K562 (cell line): ENCODE data around the gene MAEL. TPM values are rescaled to one million over a fixed set of nuclear protein-coding genes. Genes with fewer than 3 reads are reported as not detected.

Experiments used
- COPS2 ChIP-seq: fragments of 450-650 bp; conservative IDR thresholded peaks from 2 replicates; pipeline ENCODE4 v1.6.1; 2016; ENCODE audit warnings: mild to moderate bottlenecking, moderate library complexity
- DNMT1 ChIP-seq: fragments of 450-650 bp; IDR thresholded peaks from 2 replicates; pipeline ENCODE4 v1.6.1; 2016; ENCODE audit warnings: antibody characterized with exemption, mild to moderate bottlenecking
- E4F1 ChIP-seq: fragments of 250-450 bp; sonication (Bioruptor Pico); IDR thresholded peaks from 2 replicates; pipeline ENCODE4 v1.5.0; 2021; ENCODE audit warnings: mild to moderate bottlenecking, borderline replicate concordance
- FOSL1 ChIP-seq: fragments of 200-800 bp; sonication (Bioruptor generic); conservative IDR thresholded peaks from 2 replicates; pipeline ENCODE4 v1.6.1; 2016; ENCODE audit warnings: missing genetic modification characterization, missing compliant biosample characterization
- FOXJ2 ChIP-seq: fragments of 200-800 bp; sonication (Bioruptor generic); IDR thresholded peaks from 2 replicates; pipeline ENCODE4 v1.6.1; 2016; ENCODE audit warnings: missing genetic modification characterization, missing compliant biosample characterization
- HBP1 ChIP-seq: fragments of 450-650 bp; formaldehyde crosslinking; IDR thresholded peaks from 2 replicates; pipeline ENCODE4 v1.4.0; 2022; ENCODE audit warnings: missing genetic modification characterization
- HLTF ChIP-seq: fragments of 450-650 bp; IDR thresholded peaks from 2 replicates; pipeline ENCODE4 v1.6.1; 2016
- HNRNPK ChIP-seq: fragments of 200-400 bp; formaldehyde crosslinking; IDR thresholded peaks from one replicate; pipeline ENCODE4 v1.6.1; 2018; ENCODE audit warnings: mild to moderate bottlenecking, low read depth, low read length; ENCODE audit not compliant: poor library complexity, severe bottlenecking
- JUN ChIP-seq, 2 experiments: sonication (generic) in 1 of 2; formaldehyde crosslinking in 1 of 2; IDR thresholded peaks; 2 replicates each; pipeline versions ENCODE4 v1.6.1 to v1.8.0; 2012 to 2022; ENCODE audit warnings: borderline replicate concordance in 2 of 2, mild to moderate bottlenecking in 2 of 2, improper control_type of control experiment in 1 of 2, low read depth in 1 of 2, low read length in 1 of 2, missing genetic modification reagents in 1 of 2
- JUNB ChIP-seq: fragments of 450-650 bp; formaldehyde crosslinking; conservative IDR thresholded peaks from 2 replicates; pipeline ENCODE4 v1.4.0; 2020; ENCODE audit warnings: mild to moderate bottlenecking
- KHSRP ChIP-seq: fragments of 450-650 bp; IDR thresholded peaks from 2 replicates; pipeline ENCODE4 v1.6.1; 2017
- LCOR ChIP-seq: sonication (generic); formaldehyde crosslinking; IDR thresholded peaks from 2 replicates; pipeline ENCODE4 v1.8.0; 2022; ENCODE audit warnings: mild to moderate bottlenecking, missing genetic modification reagents
- POLR2AphosphoS5 ChIP-seq: IDR thresholded peaks from 2 replicates; pipeline ENCODE4 v1.6.1; 2011; ENCODE audit warnings: mild to moderate bottlenecking, low read depth, low read length, moderate library complexity; ENCODE audit not compliant: control insufficient read depth, insufficient read depth
- PTTG1 ChIP-seq: fragments of 450-650 bp; IDR thresholded peaks from 2 replicates; pipeline ENCODE4 v1.6.1; 2016; ENCODE audit warnings: low read depth, mild to moderate bottlenecking, missing genetic modification characterization, missing compliant biosample characterization
- RAD21 ChIP-seq, 2 experiments: fragments of 250-450 bp in 1 of 2; fragments of 450-650 bp in 1 of 2; sonication (Bioruptor Pico) in 1 of 2; formaldehyde crosslinking in 1 of 2; IDR thresholded peaks in 1 of 2; conservative IDR thresholded peaks in 1 of 2; 2 replicates each; pipeline versions ENCODE4 v1.4.0 to v1.8.0; 2020 to 2022; ENCODE audit warnings: mild to moderate bottlenecking in 2 of 2, moderate library complexity in 1 of 2
- RCOR1 ChIP-seq, 2 experiments: IDR thresholded peaks; 2 replicates each; pipeline ENCODE4 v1.6.1; 2012; ENCODE audit warnings: low read depth in 2 of 2, low read length in 2 of 2, borderline replicate concordance in 1 of 2, improper control_type of control experiment in 1 of 2
- SMAD4 ChIP-seq: fragments of 250-450 bp; sonication (Bioruptor Pico); conservative IDR thresholded peaks from 2 replicates; pipeline ENCODE4 v1.8.0; 2021; ENCODE audit warnings: inconsistent platforms, mild to moderate bottlenecking, moderate library complexity
- TRIM25 ChIP-seq: fragments of 450-650 bp; IDR thresholded peaks from 2 replicates; pipeline ENCODE4 v1.7.0; 2016; ENCODE audit warnings: borderline replicate concordance
- ZBED1 ChIP-seq: IDR thresholded peaks from 2 replicates; pipeline ENCODE4 v1.6.1; 2014
- ZNF224 ChIP-seq: sonication (generic); formaldehyde crosslinking; IDR thresholded peaks from 2 replicates; pipeline ENCODE4 v1.8.0; 2022; ENCODE audit warnings: mild to moderate bottlenecking, missing genetic modification reagents
- ZNF232 ChIP-seq: sonication (generic); formaldehyde crosslinking; IDR thresholded peaks from 2 replicates; pipeline ENCODE4 v1.8.0; 2022; ENCODE audit warnings: mild to moderate bottlenecking, missing genetic modification reagents
- polyA plus RNA-seq, 8 experiments: library from polyadenylated mRNA; depleted of rRNA in 4 of 8; stranded (reverse) in 5 of 8; unstranded in 3 of 8; fragments of >200 nt; fragmentation: Nextera tagmentation in 2 of 8; fragmentation: Illumina TruSeq in 1 of 8; extraction: Ambion mirVana in 2 of 8; extraction: Trizol in 1 of 8; gene quantifications; 2 replicates each; pipeline versions ENCODE4 v1.2.1 to v1.2.3, GENCODE V29; 2011 to 2014; ENCODE audit warnings: inconsistent platforms in 1 of 8, missing spikeins in 1 of 8
- total RNA-seq, 7 experiments: library from RNA; depleted of rRNA in 6 of 7; stranded (reverse); fragments of >200 nt in 6 of 7; fragmentation: Illumina TruSeq in 2 of 7; extraction: Trizol in 2 of 7; gene quantifications; 2 replicates each; pipeline versions ENCODE4 v1.2.1 to v1.2.3, GENCODE V29; 2011 to 2021; ENCODE audit warnings: low replicate concordance in 1 of 7

The MAEL gene
- total and polyA plus RNA-seq, 9 of the 15 experiments (the other 6 are each of a cell fraction or from before 2014, with no cell fraction given) = 0.11 to 1.9 (median 0.75) TPM

- TF ChIP-seq TRIM25 = no peak
- TF ChIP-seq FOXJ2 (tag) = no peak
- TF ChIP-seq HBP1 (CRISPR knock-in tag) = 0 out of 2 replicates have a peak, but pooled peaks have one; percentile 6
- TF ChIP-seq KHSRP = no peak
- TF ChIP-seq SMAD4 (CRISPR knock-in tag) = no peak
- TF ChIP-seq FOSL1 (tag) = 0 out of 2 replicates have a peak, but pooled peaks have one; percentile 33
- no peak for TF ChIP-seq POLR2AphosphoS5
- peak in 1 of 2 experiments; percentile 39; a peak in 1 of 4 replicates for TF ChIP-seq RCOR1 (IDR thresholded peaks at IDR 0.05; ENCODE audit: borderline replicate concordance in 1 of 2, low read depth in 2 of 2, low read length in 2 of 2)
- no peak for TF ChIP-seq JUN (IDR thresholded peaks at IDR 0.05; ENCODE audit: borderline replicate concordance, low read depth, low read length)
- TF ChIP-seq JUN (CRISPR knock-in tag; IDR thresholded peaks at IDR 0.05; ENCODE audit: borderline replicate concordance) = no peak
- no peak for TF ChIP-seq E4F1 (CRISPR knock-in tag)
- no peak for TF ChIP-seq HLTF
- TF ChIP-seq DNMT1 = no peak
- no peak for TF ChIP-seq ZBED1
- no peak for TF ChIP-seq PTTG1 (tag)
- TF ChIP-seq JUNB (CRISPR knock-in tag) = no peak
- TF ChIP-seq COPS2 = no peak
- no peak for TF ChIP-seq HNRNPK
- 0 out of 2 replicates have a peak, but pooled peaks have one; percentile 19 for TF ChIP-seq ZNF224 (CRISPR knock-in tag)
- TF ChIP-seq LCOR (CRISPR knock-in tag) = no peak
- TF ChIP-seq ZNF232 (CRISPR knock-in tag) = no peak
- TF ChIP-seq RAD21 (CRISPR knock-in tag; conservative IDR thresholded peaks at IDR 0.05 in 1 of 2, IDR thresholded peaks at IDR 0.05 in 1 of 2) = peak; percentile 87 to 95
These were observed 70.1 kb downstream of the MAEL start (continued) for GRCh38 chr1:167059045-167059808.
